ENCODE data around the gene HOXC13.

Gene HOXC13

GRCh38 chr12:53955036-53955775 is 16.6 kb downstream of the HOXC13 start:
- DNase-seq: no peak

GRCh38 chr12:53955776-53956250 is 17.2 kb downstream of the HOXC13 start:
- DNase-seq: no peak

- no peak for DNase-seq
Measured at GRCh38 chr12:53956251-53956887, 17.7 kb downstream of the HOXC13 start.

GRCh38 chr12:53956914-53957536 is 18.4 kb downstream of the HOXC13 start:
- DNase-seq: no peak

GRCh38 chr12:53958128-53958527 is 19.5 kb downstream of the HOXC13 start:
- no peak for DNase-seq

GRCh38 chr12:53959314-53959713 is 20.7 kb downstream of the HOXC13 start:
- no peak for DNase-seq

GRCh38 chr12:53960187-53961024 is 21.8 kb downstream of the HOXC13 start:
- DNase-seq: no peak

- no peak for DNase-seq
Measured at GRCh38 chr12:53961025-53961761, 22.6 kb downstream of the HOXC13 start.

GRCh38 chr12:53963005-53963404 is 24.4 kb downstream of the HOXC13 start:
- no peak for DNase-seq

- DNase-seq: no peak
Measured at GRCh38 chr12:53963434-53964314, 25.0 kb downstream of the HOXC13 start.

GRCh38 chr12:53964315-53964713 is 25.7 kb downstream of the HOXC13 start:
- no peak for DNase-seq

GRCh38 chr12:53965281-53966084 is 26.9 kb downstream of the HOXC13 start:
- no peak for DNase-seq

- no peak for DNase-seq
Measured at GRCh38 chr12:53966085-53966384, 27.4 kb downstream of the HOXC13 start.

- DNase-seq: no peak
Measured at GRCh38 chr12:53966385-53967133, 27.9 kb downstream of the HOXC13 start.

GRCh38 chr12:53967421-53967925 is 28.8 kb downstream of the HOXC13 start:
- no peak for DNase-seq

GRCh38 chr12:53968214-53969127 is 29.8 kb downstream of the HOXC13 start:
- no peak for DNase-seq

GRCh38 chr12:53969588-53970259 is 31.1 kb downstream of the HOXC13 start:
- no peak for DNase-seq

GRCh38 chr12:53970451-53970850 is 31.8 kb downstream of the HOXC13 start:
- no peak for DNase-seq
